ENCODE data around the gene SHROOM3.
A peak's percentile ranks its signal among the peaks of the same experiment; 100 is the strongest.

The SHROOM3 gene

DNA sequence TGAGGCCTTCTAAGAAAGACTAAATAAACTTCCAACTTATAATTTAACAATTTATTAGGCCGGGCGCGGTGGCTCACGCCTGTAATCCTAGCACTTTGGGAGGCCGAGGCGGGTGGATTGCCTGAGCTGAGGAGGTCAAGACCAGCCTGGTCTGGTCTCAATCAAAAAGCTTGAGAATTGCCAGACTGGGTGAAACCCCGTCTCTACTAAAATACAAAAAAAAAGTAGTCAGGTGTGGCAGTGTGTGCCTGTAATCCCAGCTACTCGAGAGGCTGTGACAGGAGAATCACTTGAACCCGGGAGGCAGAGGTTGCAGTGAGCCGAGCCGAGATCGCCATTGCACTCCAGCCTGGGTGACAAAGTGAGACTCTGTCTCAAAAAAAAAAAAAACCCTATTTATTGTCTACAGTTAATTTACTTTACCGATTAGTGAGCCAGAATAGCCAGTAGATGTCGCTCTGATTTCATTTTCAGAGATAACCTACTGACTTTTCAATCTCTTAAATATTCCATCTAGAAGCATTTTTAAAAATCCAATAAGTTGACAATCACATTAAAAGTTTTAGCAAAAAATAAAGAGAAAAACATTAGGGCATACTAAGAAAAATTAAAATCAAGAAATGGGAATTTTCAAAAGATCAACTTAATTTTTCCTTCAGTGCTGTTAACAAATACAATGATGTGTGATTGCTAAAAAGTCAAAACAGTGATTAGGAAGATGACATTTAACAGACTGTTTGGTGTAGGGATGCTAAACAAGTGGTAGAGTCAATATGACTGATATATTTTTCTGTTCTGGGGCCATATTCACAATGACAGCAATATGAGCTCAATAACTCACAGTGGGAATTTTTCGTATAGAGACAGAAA is 4.3 kb upstream of the SHROOM3 start:
- Histone ChIP-seq H3K36me3 (ENCODE audit: insufficient read depth, insufficient read length, low read length) (no peaks in the 10 kb centered on the region), H3K9me3 (ENCODE audit: insufficient read depth, low read length) (no peaks in the 10 kb centered on the region), H3K27me3 (ENCODE audit: insufficient read depth, insufficient read length) (no peaks in the 10 kb centered on the region), H3K4me1 (ENCODE audit: insufficient read depth, insufficient read length) (no peaks in the 10 kb centered on the region), H3K9ac (ENCODE audit: insufficient read length, low read depth) (no peak overlapping the region), H3K4me3 (ENCODE audit: insufficient read length, low read depth) (no peak overlapping the region)
- no peak for DNase-seq (ENCODE audit: low read depth, low spot score)
- TF ChIP-seq SUZ12 (IDR thresholded peaks at IDR 0.05; ENCODE audit: extremely low read depth, insufficient read depth, insufficient read length) (no peak), YY1 (IDR thresholded peaks at IDR 0.05; ENCODE audit: insufficient read depth, insufficient read length) (no peak), ZNF274 (IDR thresholded peaks at IDR 0.05; ENCODE audit: low read depth, low read length) (no peak)

DNA sequence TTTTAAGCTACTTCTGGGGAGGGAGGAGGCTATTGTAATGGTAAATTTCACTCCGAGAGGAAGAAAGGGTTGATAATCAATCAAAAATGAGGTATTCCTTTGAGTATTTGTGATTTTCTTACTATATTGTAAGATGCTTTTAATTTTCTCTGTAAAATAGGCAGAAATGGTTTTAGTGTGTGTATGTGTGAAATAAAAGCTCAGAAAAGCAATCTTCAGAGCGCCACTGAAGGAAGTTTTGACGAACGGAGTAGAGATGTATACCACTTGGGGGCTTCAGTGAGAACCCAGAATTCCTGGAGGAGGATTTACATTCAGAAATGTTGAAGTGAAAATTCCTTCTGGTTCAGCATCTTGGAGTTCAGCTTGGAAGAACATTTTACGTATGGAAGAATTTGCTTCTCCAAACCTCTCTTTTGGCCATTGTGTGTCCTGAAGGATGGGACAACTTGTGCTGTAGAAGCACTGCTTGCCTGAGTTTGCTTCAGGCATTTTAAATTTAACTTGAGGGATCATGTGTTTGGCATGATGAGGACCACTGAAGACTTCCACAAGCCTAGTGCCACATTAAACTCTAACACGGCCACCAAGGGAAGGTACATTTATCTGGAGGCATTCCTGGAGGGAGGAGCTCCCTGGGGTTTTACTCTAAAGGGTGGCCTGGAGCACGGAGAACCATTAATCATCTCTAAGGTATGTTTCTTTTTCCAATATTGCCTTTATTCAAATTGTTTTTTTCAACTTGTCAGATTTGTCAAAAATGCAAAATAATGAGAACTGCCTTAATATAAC is 695 bp downstream of the SHROOM3 start:
- H3K9ac ChIP-seq (ENCODE audit: insufficient read length, low read depth), result peak overlapping the region; percentile 65

DNA sequence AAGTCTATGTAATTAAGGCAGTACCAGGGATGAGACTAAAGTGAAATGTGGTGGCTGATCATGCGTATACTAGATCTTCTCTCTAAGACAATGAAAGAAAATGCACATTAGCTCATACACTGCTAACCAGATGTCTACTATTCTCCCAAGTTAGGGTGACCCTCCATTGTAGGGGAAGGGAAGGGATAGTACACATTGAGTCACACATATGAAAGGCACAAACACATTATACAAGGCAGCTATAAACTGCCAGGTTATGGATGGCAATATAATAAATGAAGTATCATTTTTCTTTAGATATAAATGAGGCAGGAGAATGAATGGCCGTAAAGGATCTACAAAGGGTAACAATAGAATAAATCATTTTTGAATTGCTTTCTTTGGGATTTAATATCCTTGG is 4.5 kb downstream of the SHROOM3 start:
- H3K4me3 ChIP-seq (ENCODE audit: insufficient read length, low read depth), result no peak overlapping the region
- H3K9ac ChIP-seq (ENCODE audit: insufficient read length, low read depth), result no peak overlapping the region
- H3K4me1 ChIP-seq (ENCODE audit: insufficient read depth, insufficient read length), result peaks cover 2% of the 10 kb centered on the region
- TF ChIP-seq SUZ12 (IDR thresholded peaks at IDR 0.05; ENCODE audit: extremely low read depth, insufficient read depth, insufficient read length), result no peak
- TF ChIP-seq YY1 (IDR thresholded peaks at IDR 0.05; ENCODE audit: insufficient read depth, insufficient read length), result no peak
- no peak for TF ChIP-seq ZNF274 (IDR thresholded peaks at IDR 0.05; ENCODE audit: low read depth, low read length)
- H3K27me3 ChIP-seq (ENCODE audit: insufficient read depth, insufficient read length), result no peaks in the 10 kb centered on the region
- H3K36me3 ChIP-seq (ENCODE audit: insufficient read depth, insufficient read length, low read length), result peaks cover 10% of the 10 kb centered on the region
- peaks cover 4% of the 10 kb centered on the region; the same call in 1 of the 2 replicates for H3K9me3 ChIP-seq (ENCODE audit: insufficient read depth, low read length)
- DNase-seq (ENCODE audit: low read depth, low spot score), result no peak

More for the DNA sequence above, 695 bp downstream of the SHROOM3 start:
- Histone ChIP-seq H3K4me3 (ENCODE audit: insufficient read length, low read depth) (peak overlapping the region; percentile 26), H3K36me3 (ENCODE audit: insufficient read depth, insufficient read length, low read length) (peaks cover 10% of the 10 kb centered on the region), H3K4me1 (ENCODE audit: insufficient read depth, insufficient read length) (no peaks in the 10 kb centered on the region), H3K27me3 (ENCODE audit: insufficient read depth, insufficient read length) (no peaks in the 10 kb centered on the region), H3K9me3 (ENCODE audit: insufficient read depth, low read length) (peaks cover 4% of the 10 kb centered on the region; the same call in 1 of the 2 replicates)
- no peak for DNase-seq (ENCODE audit: low read depth, low spot score)
- TF ChIP-seq SUZ12 (IDR thresholded peaks at IDR 0.05; ENCODE audit: extremely low read depth, insufficient read depth, insufficient read length) (no peak), YY1 (IDR thresholded peaks at IDR 0.05; ENCODE audit: insufficient read depth, insufficient read length) (no peak)

DNA sequence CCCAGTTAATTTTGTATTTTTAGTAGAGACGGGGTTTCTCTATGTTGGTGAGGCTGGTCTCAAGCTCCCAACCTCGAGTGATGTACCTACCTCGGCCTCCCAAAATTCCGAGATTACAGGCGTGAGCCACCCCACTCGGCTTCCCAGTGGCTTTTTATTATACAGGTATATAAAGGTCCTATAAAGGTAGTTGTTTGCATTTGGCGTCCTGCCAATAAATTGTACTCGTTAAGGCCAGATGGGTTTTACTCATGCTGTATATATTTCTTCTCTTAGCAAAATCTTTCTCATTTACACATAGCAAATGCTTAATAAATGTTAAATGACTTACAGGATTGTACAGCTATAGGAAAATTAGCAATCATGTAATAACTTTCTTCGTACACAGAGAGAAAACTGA is 6.9 kb downstream of the SHROOM3 start:
- TF ChIP-seq SUZ12 (IDR thresholded peaks at IDR 0.05; ENCODE audit: extremely low read depth, insufficient read depth, insufficient read length) (no peak), YY1 (IDR thresholded peaks at IDR 0.05; ENCODE audit: insufficient read depth, insufficient read length) (no peak)
- no peak overlapping the region for H3K4me3 ChIP-seq (ENCODE audit: insufficient read length, low read depth)
- no peak for DNase-seq (ENCODE audit: low read depth, low spot score)
- H3K9ac ChIP-seq (ENCODE audit: insufficient read length, low read depth), result no peak overlapping the region
- peaks cover 2% of the 10 kb centered on the region for H3K4me1 ChIP-seq (ENCODE audit: insufficient read depth, insufficient read length)
- peaks cover 10% of the 10 kb centered on the region for H3K36me3 ChIP-seq (ENCODE audit: insufficient read depth, insufficient read length, low read length)
- H3K9me3 ChIP-seq (ENCODE audit: insufficient read depth, low read length), result peaks cover 4% of the 10 kb centered on the region; the same call in 1 of the 2 replicates
- no peaks in the 10 kb centered on the region for H3K27me3 ChIP-seq (ENCODE audit: insufficient read depth, insufficient read length)

DNA sequence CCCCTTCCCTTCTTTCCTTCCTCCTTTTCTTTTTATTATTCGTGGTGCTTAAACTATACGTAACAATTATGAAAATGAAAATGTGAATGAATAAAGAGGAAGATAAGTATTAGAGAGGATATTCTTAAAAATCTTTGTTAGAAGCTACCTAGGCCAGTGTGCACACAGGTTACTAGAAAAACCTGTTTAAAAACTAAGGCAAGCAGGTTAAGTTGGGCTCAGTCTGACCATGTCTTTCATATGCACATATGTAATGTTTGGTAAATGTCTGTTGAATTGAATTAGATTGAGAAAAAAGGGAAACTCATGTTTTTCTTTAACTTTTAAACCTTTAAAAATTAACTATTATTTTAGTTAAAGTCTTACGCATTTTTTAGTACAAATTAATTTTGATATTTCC is 7.8 kb downstream of the SHROOM3 start:
- TF ChIP-seq ZNF274 (IDR thresholded peaks at IDR 0.05; ENCODE audit: low read depth, low read length) (no peak), YY1 (IDR thresholded peaks at IDR 0.05; ENCODE audit: insufficient read depth, insufficient read length) (no peak), SUZ12 (IDR thresholded peaks at IDR 0.05; ENCODE audit: extremely low read depth, insufficient read depth, insufficient read length) (no peak)
- Histone ChIP-seq H3K9ac (ENCODE audit: insufficient read length, low read depth) (no peak overlapping the region), H3K9me3 (ENCODE audit: insufficient read depth, low read length) (peaks cover 4% of the 10 kb centered on the region; the same call in 1 of the 2 replicates), H3K36me3 (ENCODE audit: insufficient read depth, insufficient read length, low read length) (peaks cover 10% of the 10 kb centered on the region), H3K4me3 (ENCODE audit: insufficient read length, low read depth) (no peak overlapping the region), H3K27me3 (ENCODE audit: insufficient read depth, insufficient read length) (no peaks in the 10 kb centered on the region), H3K4me1 (ENCODE audit: insufficient read depth, insufficient read length) (peaks cover 2% of the 10 kb centered on the region)
- no peak for DNase-seq (ENCODE audit: low read depth, low spot score)

DNA sequence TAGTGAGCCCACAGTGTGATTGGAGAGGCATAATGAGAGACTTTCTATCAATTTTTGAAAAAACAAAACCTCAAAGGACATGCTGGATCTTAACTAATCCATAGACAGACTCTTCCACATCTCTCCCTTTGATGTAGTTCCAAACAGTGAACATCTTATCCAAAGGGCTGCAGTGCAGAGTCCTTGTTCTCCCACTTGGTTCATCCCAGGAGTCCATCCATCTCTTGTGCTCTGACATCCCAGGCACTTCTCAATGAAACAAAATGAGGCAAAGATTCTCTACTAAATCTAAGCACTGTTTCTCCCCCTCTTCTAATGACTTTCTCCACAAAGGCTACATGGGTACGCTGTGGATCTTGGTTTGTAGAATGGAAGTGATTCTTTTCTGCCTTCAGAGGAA is 8.3 kb downstream of the SHROOM3 start:
- H3K9me3 ChIP-seq (ENCODE audit: insufficient read depth, low read length), result peaks cover 3% of the 10 kb centered on the region; the same call in 1 of the 2 replicates
- no peaks in the 10 kb centered on the region for H3K27me3 ChIP-seq (ENCODE audit: insufficient read depth, insufficient read length)
- TF ChIP-seq YY1 (IDR thresholded peaks at IDR 0.05; ENCODE audit: insufficient read depth, insufficient read length), result no peak
- TF ChIP-seq SUZ12 (IDR thresholded peaks at IDR 0.05; ENCODE audit: extremely low read depth, insufficient read depth, insufficient read length), result no peak
- TF ChIP-seq ZNF274 (IDR thresholded peaks at IDR 0.05; ENCODE audit: low read depth, low read length), result no peak
- H3K4me1 ChIP-seq (ENCODE audit: insufficient read depth, insufficient read length), result peaks cover 2% of the 10 kb centered on the region
- no peak for DNase-seq (ENCODE audit: low read depth, low spot score)
- no peak overlapping the region for H3K9ac ChIP-seq (ENCODE audit: insufficient read length, low read depth)
- H3K36me3 ChIP-seq (ENCODE audit: insufficient read depth, insufficient read length, low read length), result peaks cover 10% of the 10 kb centered on the region
- H3K4me3 ChIP-seq (ENCODE audit: insufficient read length, low read depth), result no peak overlapping the region

DNA sequence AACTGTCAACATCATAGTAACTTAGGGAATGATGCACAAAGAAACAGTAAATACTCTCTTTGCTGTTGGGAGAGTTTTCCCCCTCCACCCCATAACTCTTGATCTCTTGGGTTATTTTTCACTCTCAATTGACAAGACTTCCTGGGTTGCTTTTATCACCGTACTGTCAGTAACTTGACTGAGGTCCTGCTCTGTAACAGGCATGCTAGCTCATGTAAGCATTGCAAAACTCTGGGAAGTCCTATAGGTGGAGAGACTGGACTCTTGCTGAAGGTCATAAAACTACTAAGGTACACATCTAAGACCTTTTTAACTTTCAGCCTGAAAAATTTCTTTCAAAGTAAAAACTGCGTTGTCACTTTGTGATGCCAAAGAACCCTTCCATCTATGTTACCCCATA is 10.9 kb downstream of the SHROOM3 start:
- no peak for DNase-seq (ENCODE audit: low read depth, low spot score)
- TF ChIP-seq ZNF274 (IDR thresholded peaks at IDR 0.05; ENCODE audit: low read depth, low read length) (no peak), YY1 (IDR thresholded peaks at IDR 0.05; ENCODE audit: insufficient read depth, insufficient read length) (no peak), SUZ12 (IDR thresholded peaks at IDR 0.05; ENCODE audit: extremely low read depth, insufficient read depth, insufficient read length) (no peak)
- Histone ChIP-seq H3K4me3 (ENCODE audit: insufficient read length, low read depth) (no peak overlapping the region), H3K9me3 (ENCODE audit: insufficient read depth, low read length) (no peaks in the 10 kb centered on the region), H3K9ac (ENCODE audit: insufficient read length, low read depth) (no peak overlapping the region), H3K4me1 (ENCODE audit: insufficient read depth, insufficient read length) (peaks cover 2% of the 10 kb centered on the region), H3K27me3 (ENCODE audit: insufficient read depth, insufficient read length) (no peaks in the 10 kb centered on the region), H3K36me3 (ENCODE audit: insufficient read depth, insufficient read length, low read length) (no peaks in the 10 kb centered on the region)

All from NT2/D1 (cell line).